ENCODE measurements around the gene PSME1.

PSME1 gene

DNA sequence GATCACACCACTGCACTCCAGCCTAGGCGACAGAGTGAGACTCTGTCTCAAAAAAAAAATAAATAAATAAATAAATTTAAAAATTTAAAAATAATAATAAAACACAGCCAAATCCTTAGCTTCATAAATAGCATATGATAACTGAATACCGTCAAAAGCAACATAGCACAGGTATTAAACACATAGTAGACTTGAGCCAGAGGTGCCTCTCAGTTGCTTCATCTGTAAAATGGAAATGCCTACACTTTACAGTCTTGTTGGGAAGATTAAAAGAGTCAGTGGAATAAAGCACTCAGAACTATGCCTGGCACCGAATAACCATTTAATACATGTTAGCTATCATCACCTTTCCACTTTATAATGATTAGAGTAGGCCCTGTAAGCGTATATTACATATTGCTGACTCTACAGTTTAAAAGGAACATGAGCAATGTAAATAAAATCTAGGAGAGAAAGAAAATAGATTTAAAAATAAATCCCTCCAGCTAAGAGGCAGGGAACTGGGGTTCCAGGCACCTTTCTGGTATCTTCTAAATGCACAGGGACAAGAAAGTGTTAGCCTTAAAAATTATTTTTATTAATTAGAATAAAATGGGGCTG is 29.2 kb upstream of the PSME1 start:
- DNase-seq (ENCODE audit: low read depth), result no peak
- H3K4me3 ChIP-seq (ENCODE audit: low read length), result no peak overlapping the region
- TF ChIP-seq, protein P1, sequence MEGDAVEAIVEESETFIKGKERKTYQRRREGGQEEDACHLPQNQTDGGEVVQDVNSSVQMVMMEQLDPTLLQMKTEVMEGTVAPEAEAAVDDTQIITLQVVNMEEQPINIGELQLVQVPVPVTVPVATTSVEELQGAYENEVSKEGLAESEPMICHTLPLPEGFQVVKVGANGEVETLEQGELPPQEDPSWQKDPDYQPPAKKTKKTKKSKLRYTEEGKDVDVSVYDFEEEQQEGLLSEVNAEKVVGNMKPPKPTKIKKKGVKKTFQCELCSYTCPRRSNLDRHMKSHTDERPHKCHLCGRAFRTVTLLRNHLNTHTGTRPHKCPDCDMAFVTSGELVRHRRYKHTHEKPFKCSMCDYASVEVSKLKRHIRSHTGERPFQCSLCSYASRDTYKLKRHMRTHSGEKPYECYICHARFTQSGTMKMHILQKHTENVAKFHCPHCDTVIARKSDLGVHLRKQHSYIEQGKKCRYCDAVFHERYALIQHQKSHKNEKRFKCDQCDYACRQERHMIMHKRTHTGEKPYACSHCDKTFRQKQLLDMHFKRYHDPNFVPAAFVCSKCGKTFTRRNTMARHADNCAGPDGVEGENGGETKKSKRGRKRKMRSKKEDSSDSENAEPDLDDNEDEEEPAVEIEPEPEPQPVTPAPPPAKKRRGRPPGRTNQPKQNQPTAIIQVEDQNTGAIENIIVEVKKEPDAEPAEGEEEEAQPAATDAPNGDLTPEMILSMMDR (conservative IDR thresholded peaks at IDR 0.05; ENCODE audit: low read depth, low read length), result no peak

DNA sequence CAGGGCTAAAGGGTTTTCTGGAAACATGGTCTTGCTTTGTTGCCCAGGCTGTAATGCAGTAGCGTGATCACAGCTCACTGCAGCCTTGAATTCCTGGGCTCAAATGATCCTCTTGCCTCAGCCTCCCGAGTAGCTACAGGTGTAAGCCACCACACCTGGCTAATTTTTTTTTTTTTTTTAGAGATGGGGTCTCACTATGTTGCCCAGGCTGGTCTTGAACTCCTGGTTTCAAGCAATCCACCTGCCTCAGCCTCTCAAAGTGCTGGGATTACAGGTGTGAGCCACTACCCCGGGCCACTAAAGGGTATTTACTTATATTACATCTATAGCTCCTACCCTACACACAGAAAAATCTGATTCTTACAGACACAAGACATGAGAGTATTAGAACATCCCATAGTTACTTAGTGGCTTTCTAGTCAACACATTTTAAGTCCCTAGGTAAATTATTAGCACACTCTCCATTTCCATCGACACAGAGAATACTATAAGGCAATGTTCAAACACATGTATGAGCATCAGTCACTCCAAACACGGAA is 27.6 kb upstream of the PSME1 start:
- TF ChIP-seq, protein P1 (conservative IDR thresholded peaks at IDR 0.05; ENCODE audit: low read depth, low read length), result no peak
- DNase-seq (ENCODE audit: low read depth), result no peak

DNA sequence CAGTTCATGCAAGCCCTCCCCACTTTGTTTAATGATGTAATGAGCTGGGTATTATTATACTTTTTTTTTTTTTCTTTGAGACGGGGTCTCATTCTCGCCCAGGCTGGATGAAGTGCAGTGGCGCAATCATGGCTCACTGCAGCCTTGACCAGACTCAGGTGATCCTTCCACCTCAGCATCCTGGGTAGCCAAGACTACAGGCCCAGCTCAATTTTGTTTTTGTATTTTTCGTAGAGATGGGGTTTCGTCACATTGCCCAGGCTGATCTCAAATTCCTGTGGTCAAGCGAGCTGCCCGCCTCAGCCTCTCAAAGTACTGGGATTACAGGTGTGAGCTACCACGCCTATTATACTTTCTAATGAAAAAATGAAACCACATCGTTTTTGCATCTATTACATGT is 25.9 kb upstream of the PSME1 start:
- no peak overlapping the region for H3K4me3 ChIP-seq (ENCODE audit: low read length)
- TF ChIP-seq, protein P1 (conservative IDR thresholded peaks at IDR 0.05; ENCODE audit: low read depth, low read length), result no peak
- no peak for DNase-seq (ENCODE audit: low read depth)

More for the DNA sequence above, 27.6 kb upstream of the PSME1 start:
- H3K4me3 ChIP-seq (ENCODE audit: low read length), result no peak overlapping the region

DNA sequence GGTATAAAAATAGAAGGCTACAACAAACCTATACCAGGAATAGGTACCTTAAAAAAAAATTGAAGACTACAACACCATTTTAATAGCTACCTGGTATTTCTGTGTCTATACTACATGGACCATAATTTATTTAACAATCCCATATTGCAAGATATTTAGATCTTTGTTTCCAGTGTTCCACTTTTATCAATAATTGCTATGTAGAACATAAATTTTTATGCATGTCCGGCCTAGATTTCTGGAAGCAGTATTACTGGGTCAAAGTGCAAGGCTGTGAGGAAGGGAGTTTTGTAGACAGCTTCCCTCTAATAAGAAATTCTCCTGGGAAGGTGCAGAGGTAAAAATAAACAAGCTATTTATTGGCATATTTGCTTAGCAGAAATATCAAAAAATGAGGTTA is 25.5 kb upstream of the PSME1 start:
- H3K4me3 ChIP-seq (ENCODE audit: low read length), result no peak overlapping the region
- TF ChIP-seq, protein P1 (conservative IDR thresholded peaks at IDR 0.05; ENCODE audit: low read depth, low read length), result no peak
- DNase-seq (ENCODE audit: low read depth), result no peak

DNA sequence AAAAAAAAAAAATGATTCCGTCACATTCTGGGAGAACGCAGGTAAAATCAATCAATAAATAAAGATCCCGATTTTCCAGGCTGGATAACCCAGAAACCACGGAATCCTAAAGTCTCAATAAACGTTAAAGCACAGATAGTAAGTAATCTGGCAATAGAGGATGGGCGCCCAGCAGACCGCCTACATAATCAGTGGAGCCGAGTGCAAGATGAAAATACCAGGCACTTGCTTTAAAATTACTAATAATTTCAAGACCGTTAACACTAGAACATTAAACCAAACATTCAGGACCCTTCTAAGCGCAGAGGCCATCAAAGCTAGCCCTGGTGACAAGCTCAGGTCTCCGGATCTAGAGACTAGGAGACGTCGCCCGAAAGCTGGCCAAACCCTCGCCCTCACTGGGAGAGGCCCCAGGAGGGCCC is 22.6 kb upstream of the PSME1 start:
- no peak for DNase-seq (ENCODE audit: low read depth)
- peak overlapping the region; percentile 94 for H3K4me3 ChIP-seq (ENCODE audit: low read length)
- TF ChIP-seq, protein P1 (conservative IDR thresholded peaks at IDR 0.05; ENCODE audit: low read depth, low read length), result no peak

DNA sequence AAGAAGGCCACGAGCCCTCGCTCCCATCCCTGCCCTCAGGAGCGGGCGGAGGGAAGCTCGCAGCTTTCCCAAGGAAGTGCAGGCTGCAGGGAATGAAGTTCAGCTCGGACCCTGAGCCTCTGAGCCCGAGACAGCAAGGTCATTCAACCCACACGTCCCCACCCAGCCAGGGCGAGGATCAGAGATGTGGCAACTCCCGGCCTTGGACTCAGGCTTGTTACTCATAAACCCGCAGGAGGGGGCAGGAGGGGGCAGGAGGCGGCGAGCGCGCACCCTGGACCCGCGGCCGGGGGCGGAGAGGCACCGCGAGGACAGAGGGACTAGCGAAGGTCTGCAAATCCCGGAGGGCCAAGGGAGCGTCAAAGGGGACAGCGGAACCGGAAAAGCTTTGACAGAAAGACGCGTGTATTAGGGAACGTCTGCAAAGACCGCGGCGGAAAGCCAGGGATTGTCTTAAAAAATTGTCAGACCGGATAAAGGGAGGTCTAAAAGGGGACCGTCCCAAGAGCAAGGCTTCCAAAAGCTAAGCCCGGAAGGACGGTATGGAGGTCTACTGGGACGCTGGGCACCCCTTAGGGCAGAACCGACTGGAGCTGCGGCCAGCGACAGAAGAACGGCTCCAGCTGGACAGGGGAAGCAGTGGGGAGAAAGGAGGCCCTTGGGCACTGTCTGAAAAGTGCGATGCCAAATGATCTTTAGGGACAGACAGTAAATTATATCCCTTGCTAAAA is 22.0 kb upstream of the PSME1 start:
- TF ChIP-seq, protein P1 (conservative IDR thresholded peaks at IDR 0.05; ENCODE audit: low read depth, low read length), result no peak
- peak overlapping the region; percentile 94 for H3K4me3 ChIP-seq (ENCODE audit: low read length)
- peak; percentile 82 for DNase-seq (ENCODE audit: low read depth)
